ENCODE results near the gene ZKSCAN8.

DNA sequence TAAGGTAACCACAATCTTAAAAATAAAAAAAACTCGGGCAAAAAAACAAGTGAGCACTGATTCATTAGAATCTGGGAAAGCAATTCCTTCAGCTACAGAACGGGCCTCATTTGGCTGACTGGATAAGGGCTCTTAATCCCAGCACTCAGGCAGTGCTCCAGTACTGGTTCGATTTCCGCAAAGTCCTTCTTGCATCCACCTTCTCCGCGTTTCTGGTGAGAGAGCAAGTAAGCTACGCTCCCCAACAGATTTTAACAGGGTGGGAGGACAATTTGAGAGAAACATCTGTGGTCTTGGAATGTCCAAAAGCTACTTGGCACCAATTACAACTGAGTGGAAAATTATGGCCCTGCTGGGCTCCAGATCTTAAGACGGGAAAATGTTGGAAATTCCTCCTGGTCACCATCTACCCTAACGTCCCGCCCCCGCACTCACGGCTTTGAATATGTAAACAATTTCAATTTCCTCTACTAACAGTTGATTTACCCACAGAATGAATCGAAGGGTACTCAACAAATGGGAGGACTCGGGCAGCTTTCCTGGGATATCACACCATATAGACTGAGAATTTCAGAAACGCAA, 65.3 kb downstream of the ZKSCAN8 start:
- TF ChIP-seq POLR2A (IDR thresholded peaks at IDR 0.05; ENCODE audit: low read length) (no peak), GATA1 (IDR thresholded peaks at IDR 0.05; ENCODE audit: low read depth, low read length) (no peak)
